Activated naive CD8-positive, alpha-beta T cell treated with anti-CD3 and anti-CD28 coated beads, Interleukin-2, amount 50 U/mL, for 16 hours (primary cell): ENCODE data around the gene ATP2A2.

Source experiments
- DNase-seq: peaks from one replicate; pipeline ENCODE4 v3.0.0-alpha.2; 2020; ENCODE audit warnings: low read depth, low spot score

Gene ATP2A2

GRCh38 chr12:110262442-110263388, 18.3 kb upstream of the ATP2A2 start:
- no peak for DNase-seq

GRCh38 chr12:110266381-110266960, 14.6 kb upstream of the ATP2A2 start:
- no peak for DNase-seq

- no peak for DNase-seq
Observed at GRCh38 chr12:110266980-110267620, 13.9 kb upstream of the ATP2A2 start.

GRCh38 chr12:110269622-110270124, 11.4 kb upstream of the ATP2A2 start:
- DNase-seq: no peak

- no peak for DNase-seq
Observed at GRCh38 chr12:110270125-110270962, 10.7 kb upstream of the ATP2A2 start.

GRCh38 chr12:110271015-110271414, 10.0 kb upstream of the ATP2A2 start:
- DNase-seq: no peak

GRCh38 chr12:110277530-110278254, 3.4 kb upstream of the ATP2A2 start:
- no peak for DNase-seq

GRCh38 chr12:110278255-110278536, 2.9 kb upstream of the ATP2A2 start:
- DNase-seq: no peak

- DNase-seq: no peak
Observed at GRCh38 chr12:110279566-110280375, 1.3 kb upstream of the ATP2A2 start.

- DNase-seq: peak; percentile 47
Observed at GRCh38 chr12:110280392-110280778, 662 bp upstream of the ATP2A2 start.

- DNase-seq: peak; percentile 11
Observed at GRCh38 chr12:110281549-110282299, 677 bp downstream of the ATP2A2 start.

- DNase-seq: no peak
Observed at GRCh38 chr12:110282300-110282860, 1.3 kb downstream of the ATP2A2 start.

GRCh38 chr12:110282956-110283817, 2.1 kb downstream of the ATP2A2 start:
- no peak for DNase-seq

- no peak for DNase-seq
Observed at GRCh38 chr12:110284597-110284996, 3.5 kb downstream of the ATP2A2 start.

- DNase-seq: no peak
Observed at GRCh38 chr12:110286623-110287022, 5.6 kb downstream of the ATP2A2 start.

GRCh38 chr12:110287986-110288385, 6.9 kb downstream of the ATP2A2 start:
- DNase-seq: no peak

GRCh38 chr12:110289044-110289710, 8.1 kb downstream of the ATP2A2 start:
- no peak for DNase-seq

GRCh38 chr12:110289711-110290078, 8.6 kb downstream of the ATP2A2 start:
- no peak for DNase-seq
